ENCODE results near the gene EXTL2. TPM values are rescaled to one million over a fixed set of nuclear protein-coding genes. Genes with fewer than 3 reads are reported as not detected.

Gene EXTL2
- total RNA-seq, 1 experiment from 2014 or later = 37.9 TPM

DNA sequence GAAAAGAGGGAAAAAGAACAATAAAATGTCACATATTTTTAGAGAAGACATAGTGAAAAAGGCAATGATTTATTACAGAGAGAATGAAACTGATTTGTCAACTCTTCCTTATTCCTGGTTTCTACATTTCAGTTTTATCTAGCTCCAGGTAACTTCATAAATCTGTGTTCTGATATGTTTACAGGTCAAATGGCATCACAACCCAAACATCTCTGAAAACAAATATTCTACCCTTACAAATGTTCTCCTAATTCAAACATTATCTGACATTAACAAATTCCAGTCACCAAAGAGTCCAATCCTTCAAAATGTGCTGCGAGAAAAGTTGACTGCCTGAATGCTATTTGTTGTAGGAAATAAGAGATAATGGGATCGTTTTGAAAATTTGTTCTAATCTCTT is 20.2 kb downstream of the EXTL2 start:
- Histone ChIP-seq H2BK5ac (ENCODE audit: insufficient read length, low read length) (no peak overlapping the region), H2AFZ (ENCODE audit: low read length) (no peak overlapping the region), H3K18ac (ENCODE audit: insufficient read length, low read depth, low read length) (no peak overlapping the region), H3K9ac (ENCODE audit: extremely low read depth, insufficient read length, low read length) (no peak overlapping the region), H4K20me1 (ENCODE audit: control insufficient read depth, insufficient read depth, insufficient read length) (no peaks in the 10 kb centered on the region), H3K4ac (ENCODE audit: low read depth, low read length) (no peak overlapping the region), H4K8ac (replicated peaks; ENCODE audit: insufficient read length, low read depth, low read length) (no peak overlapping the region), H2BK12ac (ENCODE audit: insufficient read length, low read depth, low read length) (no peak overlapping the region), H3K79me1 (ENCODE audit: insufficient read depth, low read depth, low read length, poor library complexity, severe bottlenecking) (no peaks in the 10 kb centered on the region), H3K79me2 (ENCODE audit: insufficient read depth, low read length) (no peaks in the 10 kb centered on the region), H2BK15ac (ENCODE audit: low read depth, low read length) (no peak overlapping the region), H2BK120ac (ENCODE audit: low read depth, low read length, poor library complexity, severe bottlenecking) (no peak overlapping the region), H3T11ph (ENCODE audit: low read length) (no peak overlapping the region), H3K4me2 (ENCODE audit: insufficient read depth, insufficient read length, low read length) (no peak overlapping the region), H3K4me1 (ENCODE audit: insufficient read depth, low read length) (no peaks in the 10 kb centered on the region), H3K23ac (ENCODE audit: insufficient read length, low read depth, low read length) (no peak overlapping the region), H2AK5ac (ENCODE audit: insufficient read length, low read length) (no peak overlapping the region), H3K9me3 (ENCODE audit: control insufficient read depth, low read depth, low read length) (no peaks in the 10 kb centered on the region), H3K27ac (ENCODE audit: insufficient read length, low read depth, low read length) (no peak overlapping the region), H3K27me3 (ENCODE audit: insufficient read depth, low read length) (no peaks in the 10 kb centered on the region), H2BK20ac (ENCODE audit: low read depth, low read length, poor library complexity, severe bottlenecking) (no peak overlapping the region), H3K56ac (ENCODE audit: insufficient read length, low read depth, low read length) (no peak overlapping the region), H4K91ac (ENCODE audit: insufficient read length, low read depth, low read length) (no peak overlapping the region), H3K23me2 (ENCODE audit: insufficient read length, low read depth, low read length, poor library complexity, severe bottlenecking) (no peaks in the 10 kb centered on the region), H3K14ac (ENCODE audit: insufficient read depth, low read length) (no peak overlapping the region), H4K5ac (ENCODE audit: insufficient read length, low read depth, low read length) (no peak overlapping the region)
- TF ChIP-seq, protein P1, sequence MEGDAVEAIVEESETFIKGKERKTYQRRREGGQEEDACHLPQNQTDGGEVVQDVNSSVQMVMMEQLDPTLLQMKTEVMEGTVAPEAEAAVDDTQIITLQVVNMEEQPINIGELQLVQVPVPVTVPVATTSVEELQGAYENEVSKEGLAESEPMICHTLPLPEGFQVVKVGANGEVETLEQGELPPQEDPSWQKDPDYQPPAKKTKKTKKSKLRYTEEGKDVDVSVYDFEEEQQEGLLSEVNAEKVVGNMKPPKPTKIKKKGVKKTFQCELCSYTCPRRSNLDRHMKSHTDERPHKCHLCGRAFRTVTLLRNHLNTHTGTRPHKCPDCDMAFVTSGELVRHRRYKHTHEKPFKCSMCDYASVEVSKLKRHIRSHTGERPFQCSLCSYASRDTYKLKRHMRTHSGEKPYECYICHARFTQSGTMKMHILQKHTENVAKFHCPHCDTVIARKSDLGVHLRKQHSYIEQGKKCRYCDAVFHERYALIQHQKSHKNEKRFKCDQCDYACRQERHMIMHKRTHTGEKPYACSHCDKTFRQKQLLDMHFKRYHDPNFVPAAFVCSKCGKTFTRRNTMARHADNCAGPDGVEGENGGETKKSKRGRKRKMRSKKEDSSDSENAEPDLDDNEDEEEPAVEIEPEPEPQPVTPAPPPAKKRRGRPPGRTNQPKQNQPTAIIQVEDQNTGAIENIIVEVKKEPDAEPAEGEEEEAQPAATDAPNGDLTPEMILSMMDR (conservative IDR thresholded peaks at IDR 0.05) = no peak
- no peaks in the 10 kb centered on the region for H3K9me3 Mint-ChIP-seq
- H3K36me3 Mint-ChIP-seq (ENCODE audit: insufficient read depth in 1 of 3, low read depth in 3 of 3) = peaks cover 0 to 19% (median 12%) of the 10 kb centered on the region in 3 experiments; a peak in 6 of 7 replicates
- H3K27ac Mint-ChIP-seq = no peak overlapping the region
- DNase-seq = no peak
- H3K4me1 Mint-ChIP-seq = peaks cover 8 to 11% of the 10 kb centered on the region in 2 experiments; a peak in 3 of 4 replicates
- no CpG with 5 or more reads among the region's 2 CpGs for WGBS (ENCODE audit: extremely low coverage, insufficient read length, low lambda C conversion rate)
- no peaks in the 10 kb centered on the region for H3K27me3 Mint-ChIP-seq (ENCODE audit: low read depth)
- no peak overlapping the region for H3K4me3 Mint-ChIP-seq
